HG03442 (cell line): ENCODE data around the gene EYS.
"Not testable (repeated sequence)": the region's sequence is repeated elsewhere in the genome, so short reads cannot be mapped to it uniquely, and the experiment has no call there.

ENCODE experiments used
- ATAC-seq: cut with Tn5 transposase; IDR thresholded peaks from one replicate; pipeline ENCODE4 v1.9.1; 2021; ENCODE audit warnings: mild to moderate bottlenecking, moderate library complexity; ENCODE audit not compliant: unreplicated experiment

The EYS gene

DNA sequence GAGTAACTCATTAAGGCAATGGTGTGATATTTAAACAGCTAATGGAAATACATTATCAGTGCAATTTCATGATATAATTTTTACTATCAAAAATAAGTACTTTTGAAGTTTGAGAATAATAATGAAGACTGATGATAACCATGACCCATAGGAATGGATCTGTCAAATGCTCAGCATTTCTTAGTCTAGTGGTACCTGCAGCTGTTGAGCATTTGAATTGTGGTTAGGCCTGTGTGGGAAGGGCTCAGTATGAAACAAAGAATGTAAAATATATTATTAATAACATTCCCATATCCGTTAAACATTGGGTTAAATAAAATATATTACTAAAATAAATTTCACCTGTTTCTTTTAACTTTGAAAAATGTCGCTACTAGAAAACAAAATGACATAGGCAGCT, 1898.5 kb downstream of the EYS start:
- ATAC-seq: no peak

DNA sequence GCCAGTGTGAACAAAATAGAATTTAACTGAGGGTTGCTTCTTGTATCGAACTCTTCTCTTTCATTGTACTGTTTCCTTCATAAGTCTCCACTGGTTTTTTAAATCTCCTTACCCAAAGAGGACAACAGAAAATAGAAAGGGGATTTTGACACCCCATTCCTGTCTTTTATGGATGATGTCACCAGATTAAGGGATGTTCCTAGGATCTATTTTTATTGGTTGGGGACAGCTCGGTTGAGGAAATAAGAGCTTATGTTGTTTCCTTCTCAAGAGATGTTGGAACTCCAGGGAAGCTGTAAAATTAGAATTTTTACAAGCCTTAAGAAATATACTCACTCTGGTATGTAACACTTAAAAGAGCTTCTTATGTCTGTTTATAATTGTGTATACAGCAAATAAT, 1900.0 kb downstream of the EYS start:
- no peak for ATAC-seq

GRCh38 chr6:63806573-63806913, 1900.5 kb downstream of the EYS start:
- no peak for ATAC-seq

- ATAC-seq: no peak
Measured at GRCh38 chr6:63805808-63806572, 1901.0 kb downstream of the EYS start.

- ATAC-seq: no peak
Measured at GRCh38 chr6:63805345-63805744, 1901.7 kb downstream of the EYS start.

DNA sequence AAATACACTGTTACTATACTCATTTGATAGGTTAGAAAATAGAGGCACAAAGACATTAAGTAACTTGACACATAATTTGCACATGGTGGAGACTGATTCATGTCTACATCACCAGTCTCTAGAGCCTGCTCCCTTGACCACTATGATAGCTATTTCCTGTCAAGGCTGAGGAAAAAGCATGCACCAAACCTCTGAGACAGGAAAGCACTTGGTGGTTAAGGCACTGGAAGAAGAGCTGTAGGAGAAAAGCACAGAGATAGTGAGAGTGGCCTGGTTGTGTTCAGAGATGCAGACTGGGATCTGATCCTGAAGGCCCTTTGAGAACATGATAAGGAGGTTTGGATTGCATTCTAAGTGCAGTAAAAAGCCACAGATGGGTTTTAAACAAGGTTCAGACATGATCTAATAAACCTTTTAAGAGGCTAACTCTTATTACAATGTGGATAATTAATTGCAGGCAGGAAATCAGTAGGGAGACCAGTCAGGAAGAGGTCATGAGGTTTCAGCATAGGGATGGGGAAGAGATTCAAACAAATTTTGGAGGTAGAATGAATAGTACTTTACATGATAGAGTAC, 1902.6 kb downstream of the EYS start:
- no peak for ATAC-seq

- ATAC-seq: no peak
Measured at GRCh38 chr6:63803371-63803770, 1903.7 kb downstream of the EYS start.

- no peak for ATAC-seq
Measured at GRCh38 chr6:63802606-63803206, 1904.3 kb downstream of the EYS start.

- ATAC-seq: not testable (repeated sequence)
Measured at GRCh38 chr6:63800386-63800785, 1906.6 kb downstream of the EYS start.

DNA sequence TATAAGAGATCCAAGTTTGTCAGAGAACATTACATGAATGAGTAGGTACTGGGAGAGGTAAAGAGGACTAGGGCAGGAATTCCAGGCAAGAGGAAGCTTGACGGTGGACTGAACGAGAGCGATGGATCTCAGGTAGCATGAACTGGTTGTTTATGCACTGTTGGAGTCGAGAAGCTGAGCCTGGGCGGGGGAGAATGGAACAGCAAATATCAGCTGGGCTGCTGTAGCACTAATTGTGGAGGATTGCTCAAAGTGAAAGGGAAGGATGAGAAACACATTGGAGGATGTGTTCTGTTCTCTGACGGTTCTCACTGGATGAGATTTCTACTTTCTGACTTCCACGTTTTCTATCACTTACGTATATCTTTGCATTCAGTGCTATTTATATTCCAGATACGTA, 1907.2 kb downstream of the EYS start:
- ATAC-seq: no peak

DNA sequence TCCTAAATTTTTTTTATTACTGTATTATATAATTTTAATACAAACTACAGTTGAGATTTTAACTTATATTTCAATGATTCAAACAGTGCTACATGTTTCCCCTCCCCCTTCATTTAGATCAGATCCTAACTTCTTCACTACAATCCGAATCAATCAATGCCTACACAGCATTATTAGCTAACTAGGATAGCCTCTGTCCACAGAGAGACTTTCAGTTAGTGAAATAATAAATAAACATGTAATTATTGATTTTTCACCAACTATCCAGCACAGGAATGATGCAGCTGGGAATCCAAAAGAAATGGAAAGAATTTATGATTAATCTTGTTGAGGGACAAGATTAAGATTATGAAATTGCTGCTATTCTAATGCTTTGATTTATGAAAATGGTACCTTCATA, 1907.7 kb downstream of the EYS start:
- no peak for ATAC-seq

GRCh38 chr6:63798378-63798777, 1908.6 kb downstream of the EYS start:
- ATAC-seq: no peak

GRCh38 chr6:63797721-63798120, 1909.3 kb downstream of the EYS start:
- no peak for ATAC-seq

- ATAC-seq: no peak
Measured at GRCh38 chr6:63795826-63796225, 1911.2 kb downstream of the EYS start.

- ATAC-seq: no peak
Measured at GRCh38 chr6:63795006-63795405, 1912.0 kb downstream of the EYS start.

- no peak for ATAC-seq
Measured at GRCh38 chr6:63793465-63794137, 1913.4 kb downstream of the EYS start.

- no peak for ATAC-seq
Measured at GRCh38 chr6:63792736-63793464, 1914.1 kb downstream of the EYS start.

DNA sequence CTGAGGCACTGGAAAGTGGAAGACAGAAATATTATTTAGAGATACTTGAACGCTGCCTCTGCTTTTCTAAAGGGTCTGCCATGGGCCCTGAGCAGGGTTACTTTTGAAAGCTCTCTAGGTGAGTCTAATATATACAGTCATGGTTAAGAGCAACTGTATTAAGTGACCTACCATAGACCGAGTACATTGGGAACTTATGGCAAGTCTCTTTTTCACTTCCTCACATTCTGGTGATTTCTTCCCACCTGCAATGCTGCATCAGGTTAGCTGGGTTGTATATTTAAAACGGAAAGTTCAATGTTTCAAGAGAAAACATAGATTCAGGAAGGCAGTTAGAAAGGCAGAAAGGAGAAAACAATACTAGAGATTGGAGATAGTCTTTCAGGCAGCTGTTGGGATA, 1916.7 kb downstream of the EYS start:
- no peak for ATAC-seq

- ATAC-seq: no peak
Measured at GRCh38 chr6:63789699-63790098, 1917.3 kb downstream of the EYS start.

- ATAC-seq: no peak
Measured at GRCh38 chr6:63788569-63788968, 1918.5 kb downstream of the EYS start.

GRCh38 chr6:63787021-63787420, 1920.0 kb downstream of the EYS start:
- no peak for ATAC-seq
